Activated T-helper 2 cell treated with anti-CD3 and anti-CD28 coated beads, Interferon-gamma antibody, Interleukin-2, Interleukin-4, amounts not matched to agents 10 μg/mL and 5 μg/mL and 100 μg/mL, durations not matched to agents 14 hours and 24 hours and 36 hours (primary cell): ENCODE data around the gene ERCC1. TPM values are rescaled to one million over a fixed set of nuclear protein-coding genes. Genes with fewer than 3 reads are reported as not detected.

Experiments used
- DNase-seq: peaks from one replicate; pipeline ENCODE4 v3.0.0; 2021; ENCODE audit warnings: low spot score
- H3K27ac Mint-ChIP-seq: one replicate; pipeline ENCODE4 v1.8.0; 2021; ENCODE audit warnings: mixed read lengths
- H3K27me3 Mint-ChIP-seq: one replicate; pipeline ENCODE4 v1.8.0; 2021; ENCODE audit warnings: low read depth, mixed read lengths
- H3K36me3 Mint-ChIP-seq: one replicate; pipeline ENCODE4 v1.8.0; 2021; ENCODE audit warnings: low read depth, mixed read lengths
- H3K4me1 Mint-ChIP-seq: one replicate; pipeline ENCODE4 v1.8.0; 2021; ENCODE audit warnings: low read depth, mixed read lengths
- H3K4me3 Mint-ChIP-seq: one replicate; pipeline ENCODE4 v1.8.0; 2021; ENCODE audit warnings: low read depth, mild to moderate bottlenecking, moderate library complexity, mixed read lengths
- H3K9me3 Mint-ChIP-seq: one replicate; pipeline ENCODE4 v1.8.0; 2021; ENCODE audit warnings: mixed read lengths
- intact Hi-C: fragments of 100-400 bp; cut with micrococcal nuclease; formaldehyde crosslinking; loops from one replicate; pipeline ENCODE4 v1.15.1; 2023
- total RNA-seq: library from RNA; stranded (reverse); gene quantifications from 2 replicates; pipeline ENCODE4 v1.2.3, GENCODE V29; 2022

Gene ERCC1
- total RNA-seq, 1 donor from 2014 or later, result 118 TPM

DNA sequence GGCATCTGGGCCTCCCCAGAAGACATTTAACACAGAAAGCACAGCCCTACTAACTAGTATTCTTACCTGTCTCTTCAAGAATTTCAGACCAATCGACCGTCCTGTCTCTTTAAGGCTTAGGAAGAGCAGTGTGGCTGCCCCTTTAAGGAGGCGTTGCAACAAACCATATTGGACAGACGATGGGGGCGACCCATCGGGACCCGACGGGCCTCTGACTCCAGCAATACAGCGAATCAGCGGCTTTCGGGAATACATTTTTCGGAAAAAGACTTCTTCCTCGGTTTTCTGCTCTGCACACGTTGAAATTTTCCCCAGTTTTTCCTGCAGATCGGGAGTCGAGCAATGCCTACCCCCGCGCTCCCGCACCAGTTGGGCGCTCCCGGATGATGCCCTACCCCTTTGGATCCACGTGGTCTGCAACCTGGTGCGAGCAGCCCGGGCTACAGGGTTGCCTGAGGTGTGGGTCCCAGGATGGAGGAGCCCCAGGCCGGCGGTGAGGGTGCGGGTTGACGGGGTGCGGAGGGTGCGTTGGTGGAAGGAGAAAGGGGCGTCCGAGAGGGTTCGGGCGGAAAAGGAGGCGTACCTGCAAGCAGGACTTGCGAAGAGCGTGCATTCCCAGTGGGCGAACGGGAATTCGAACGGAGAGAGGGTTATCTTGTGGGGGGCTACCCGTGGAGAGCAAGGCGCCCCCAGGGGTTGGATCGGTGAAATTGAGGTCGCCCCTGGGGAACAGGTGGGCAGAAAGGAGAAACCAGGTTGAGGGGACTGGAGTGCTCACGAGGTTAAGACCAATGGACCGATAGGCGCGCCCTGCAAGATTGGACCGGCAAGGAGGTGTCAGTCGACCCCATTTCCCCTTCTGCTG is 17.3 kb downstream of the ERCC1 start, which contains the start of gene POLR1G:
TSS of gene POLR1G (plus strand) at position 419 of the 865 bp plus-strand sequence. CDS start at position 472, 53 bp downstream.
- DNase-seq, result peak; percentile 78
- Mint-ChIP-seq H3K27me3 (peaks cover 11% of the 10 kb centered on the region), H3K9me3 (no peaks in the 10 kb centered on the region), H3K27ac (peak within 1 kb of the TSS; percentile 92), H3K4me3 (peak within 1 kb of the TSS; percentile 99), H3K36me3 (peaks cover 28% of the 10 kb centered on the region), H3K4me1 (peaks cover 37% of the 10 kb centered on the region)
- intact Hi-C loops, result loop anchor here (1.0 to 5.0 kb wide), 3 partner anchors 18 to 314 kb away; partner anchors contain the start of gene PPP1R37

DNA sequence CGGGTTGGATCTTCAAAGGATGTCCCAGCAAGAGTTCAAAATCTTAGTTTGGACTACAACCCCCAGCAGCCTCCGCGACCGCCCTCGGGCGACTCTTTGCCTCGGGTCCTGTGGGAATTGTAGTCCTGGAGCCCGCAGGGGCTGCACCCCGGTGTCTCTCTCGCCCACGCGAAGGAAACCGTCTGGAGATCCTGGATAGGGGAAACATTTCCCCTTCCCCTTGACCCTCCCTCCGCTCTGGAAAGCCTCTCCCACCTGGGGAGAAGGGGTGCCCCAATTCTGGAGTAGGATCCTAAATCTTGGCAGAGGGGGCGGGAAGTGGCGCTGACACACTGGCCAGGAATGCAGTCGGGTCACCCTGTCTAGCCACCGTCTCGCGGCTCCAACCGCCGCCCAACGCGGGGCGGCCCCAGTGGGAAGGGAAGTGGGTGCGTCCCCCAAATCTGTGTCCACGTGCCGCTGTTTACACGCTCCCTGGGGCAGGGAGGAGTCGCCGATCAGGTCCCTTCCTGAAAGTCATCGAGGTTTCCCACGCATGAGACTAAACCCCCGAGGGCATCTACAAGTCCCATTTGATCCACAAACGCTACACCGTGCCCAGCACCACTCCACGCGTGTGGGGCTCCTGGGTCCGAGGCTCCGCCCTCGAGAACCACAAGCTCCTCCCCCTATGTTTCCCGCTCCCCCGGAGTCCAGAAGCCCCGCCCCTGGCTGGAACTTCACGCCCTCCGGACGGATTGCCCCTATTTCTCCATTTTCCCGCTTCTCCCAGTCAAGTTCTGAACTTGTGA is 18.1 kb downstream of the ERCC1 start:
- intact Hi-C loops, result loop anchor here (1.0 to 5.0 kb wide), 4 partner anchors 19 to 313 kb away; partner anchors contain the start of gene PPP1R37
- peaks cover 37% of the 10 kb centered on the region for H3K4me1 Mint-ChIP-seq
- H3K27ac Mint-ChIP-seq, result peak overlapping the region; percentile 92

DNA sequence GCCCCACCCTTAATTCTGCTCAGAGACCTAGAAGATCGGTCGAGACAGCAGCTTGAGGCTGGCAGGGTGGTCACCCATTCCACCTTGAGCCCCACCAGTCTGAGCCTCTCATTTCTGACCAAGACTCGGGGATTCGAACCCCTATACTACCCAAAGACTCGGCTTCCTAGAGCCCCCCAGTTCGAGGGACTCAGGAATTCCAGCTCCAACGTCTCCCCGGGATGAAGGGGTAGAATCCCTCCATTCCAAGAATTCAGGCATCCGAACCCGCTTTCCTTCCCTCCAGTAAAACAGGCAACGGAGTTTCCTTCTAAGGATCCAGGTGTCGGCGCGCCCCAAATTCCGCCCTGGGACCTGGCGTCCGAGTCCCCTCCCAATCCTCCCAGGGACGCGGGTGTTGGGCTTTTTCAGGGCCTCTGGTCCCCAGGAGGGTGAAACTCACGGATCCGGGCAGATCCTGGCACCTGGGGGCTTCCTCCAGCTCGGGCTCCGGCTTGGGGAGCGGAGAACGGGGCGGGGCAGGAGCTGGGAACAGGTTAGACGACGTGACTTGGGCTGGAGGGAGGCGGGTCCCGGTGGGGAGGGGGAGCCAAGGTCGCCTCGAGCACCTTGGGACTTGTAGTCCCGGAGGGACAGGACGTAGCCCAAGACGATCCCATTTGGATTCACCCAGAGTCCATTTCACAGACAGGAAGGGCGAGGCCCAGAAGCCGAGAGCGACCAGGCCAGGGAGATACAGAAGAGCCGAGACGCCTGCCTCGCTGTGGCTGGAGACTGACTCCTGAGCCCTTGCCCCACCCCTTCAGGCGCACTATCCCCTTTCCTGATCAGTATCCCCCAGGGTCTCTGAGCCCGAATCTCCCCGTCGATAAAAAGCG is 18.9 kb downstream of the ERCC1 start, which contains the start of gene PPP1R13L:
TSS of gene PPP1R13L (minus strand) at position 513 of the 878 bp plus-strand sequence. CDS start 6,751 bp downstream, outside the sequence.
- intact Hi-C loops, result loop anchor here (2.0 to 5.0 kb wide), 2 partner anchors 74 to 312 kb away; partner anchors contain the start of gene PPP1R37
- Mint-ChIP-seq H3K27ac (peak within 1 kb of the TSS; percentile 92), H3K27me3 (peaks cover 11% of the 10 kb centered on the region), H3K36me3 (peaks cover 20% of the 10 kb centered on the region), H3K9me3 (no peaks in the 10 kb centered on the region), H3K4me3 (peak within 1 kb of the TSS; percentile 99), H3K4me1 (peaks cover 37% of the 10 kb centered on the region)
- peak; percentile 69 for DNase-seq

More for the DNA sequence above, 18.1 kb downstream of the ERCC1 start:
- DNase-seq, result peak; percentile 77
- peaks cover 22% of the 10 kb centered on the region for H3K36me3 Mint-ChIP-seq
- H3K27me3 Mint-ChIP-seq, result peaks cover 11% of the 10 kb centered on the region
- H3K9me3 Mint-ChIP-seq, result no peaks in the 10 kb centered on the region
- peak overlapping the region; percentile 99 for H3K4me3 Mint-ChIP-seq

DNA sequence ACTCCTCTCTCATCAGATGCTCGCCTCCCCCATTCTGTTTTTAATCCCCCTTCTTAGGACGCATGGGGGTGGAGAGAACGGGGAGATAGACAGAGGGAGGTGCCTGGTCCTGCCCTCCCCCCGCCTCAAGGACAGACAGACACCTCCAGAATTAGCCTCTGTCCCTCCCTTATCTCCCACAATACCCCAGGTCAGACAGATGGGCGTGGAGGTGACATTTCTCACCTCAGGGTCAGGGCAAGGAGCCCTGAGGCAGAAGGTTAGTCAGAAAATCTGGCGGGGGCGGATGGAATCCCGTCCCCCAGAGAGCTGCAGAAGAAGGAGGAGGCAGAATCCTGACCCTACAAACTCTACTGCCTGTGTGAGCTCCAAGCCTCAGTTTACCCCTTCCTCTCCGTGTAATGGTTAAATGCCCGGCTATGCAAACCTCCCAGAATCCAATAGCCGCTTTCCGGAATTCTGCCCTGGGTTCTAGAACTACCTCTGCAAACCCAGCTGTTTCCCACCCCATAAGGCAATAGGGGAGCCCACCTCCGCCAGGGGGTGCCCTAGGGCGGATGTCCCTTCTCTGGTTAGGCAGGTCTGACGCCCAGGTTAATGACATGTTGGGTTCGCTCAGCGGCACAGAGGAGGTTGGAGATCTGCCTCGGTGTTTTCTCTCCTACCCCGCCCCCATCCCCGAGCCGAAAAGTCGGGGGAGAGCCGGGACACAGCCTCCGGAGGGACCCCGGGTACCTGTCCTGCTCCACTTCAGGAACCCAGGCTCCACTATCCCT is 19.7 kb downstream of the ERCC1 start:
- intact Hi-C loops, result loop anchor here (2.0 kb wide), 1 partner anchor 75 kb away; no protein-coding TSS in a partner anchor
- Mint-ChIP-seq H3K27me3 (peaks cover 11% of the 10 kb centered on the region), H3K9me3 (no peaks in the 10 kb centered on the region)

DNA sequence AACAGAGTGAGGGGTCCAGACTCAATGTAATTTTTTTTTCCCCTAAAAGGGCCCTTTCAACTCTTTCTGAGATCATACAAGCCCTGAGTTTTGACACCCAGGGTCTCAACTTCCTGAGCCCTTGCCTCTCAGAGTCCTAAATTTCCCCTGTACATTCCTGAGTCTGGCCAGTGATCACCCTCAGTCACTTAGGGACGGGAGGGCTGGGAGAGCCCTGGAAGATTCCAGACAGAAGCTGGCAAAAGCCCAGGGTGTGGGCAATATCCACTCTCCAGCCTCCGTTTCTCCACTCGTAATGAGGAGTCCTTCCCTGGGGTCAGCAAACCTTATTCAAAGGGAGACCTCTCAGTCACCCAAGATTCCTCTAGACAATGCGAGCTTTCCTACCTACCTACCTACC is 20.4 kb downstream of the ERCC1 start:
- H3K27me3 Mint-ChIP-seq, result peaks cover 17% of the 10 kb centered on the region
- H3K36me3 Mint-ChIP-seq, result peaks cover 11% of the 10 kb centered on the region
- no peak overlapping the region for H3K27ac Mint-ChIP-seq
- no peak for DNase-seq
- H3K4me1 Mint-ChIP-seq, result peaks cover 34% of the 10 kb centered on the region
- intact Hi-C loops, result no loop called here
- no peak overlapping the region for H3K4me3 Mint-ChIP-seq
- no peaks in the 10 kb centered on the region for H3K9me3 Mint-ChIP-seq

More for the DNA sequence above, 19.7 kb downstream of the ERCC1 start:
- peak overlapping the region; percentile 99 for H3K4me3 Mint-ChIP-seq
- DNase-seq, result peak; percentile 70
- peaks cover 33% of the 10 kb centered on the region for H3K4me1 Mint-ChIP-seq
- H3K27ac Mint-ChIP-seq, result no peak overlapping the region
- peaks cover 13% of the 10 kb centered on the region for H3K36me3 Mint-ChIP-seq

DNA sequence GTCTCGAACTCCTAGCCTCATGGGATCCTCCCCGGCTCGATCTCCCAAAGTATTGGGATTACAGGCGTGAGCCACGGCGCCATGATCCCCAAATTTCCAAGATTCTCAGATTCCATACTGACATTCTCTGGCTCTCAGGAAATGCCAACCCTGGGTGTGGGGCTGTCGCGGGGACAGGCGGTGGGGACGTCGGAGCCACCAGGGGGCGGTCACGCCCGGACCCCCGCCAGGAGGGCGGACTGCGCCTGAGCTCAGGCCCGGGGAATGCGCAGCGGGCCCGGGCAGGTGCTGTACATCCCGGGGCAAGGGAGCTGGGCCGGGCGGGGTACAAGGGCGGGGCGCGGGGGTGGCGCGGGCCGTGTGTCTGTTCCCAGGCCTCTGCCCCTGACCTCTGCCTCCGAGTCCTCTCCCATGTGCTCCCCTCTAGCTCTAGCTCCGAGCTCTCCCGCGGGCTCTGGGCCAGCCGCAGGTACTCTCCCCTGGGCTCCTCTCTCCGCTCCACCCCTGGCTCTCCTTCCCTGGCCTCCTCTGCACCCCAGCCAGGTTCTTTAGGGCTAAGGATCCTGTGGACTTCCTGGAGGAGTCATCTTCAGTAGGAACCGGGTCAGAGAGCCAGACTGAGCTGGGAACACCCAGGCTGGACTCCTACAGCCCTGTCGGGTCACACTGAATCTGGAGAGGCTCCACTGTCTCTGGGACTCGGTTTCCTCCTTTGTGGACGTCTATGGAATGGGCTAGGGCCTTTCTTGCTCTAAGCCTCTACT is 21.2 kb downstream of the ERCC1 start:
- Mint-ChIP-seq H3K4me3 (no peak overlapping the region), H3K36me3 (peaks cover 11% of the 10 kb centered on the region)

DNA sequence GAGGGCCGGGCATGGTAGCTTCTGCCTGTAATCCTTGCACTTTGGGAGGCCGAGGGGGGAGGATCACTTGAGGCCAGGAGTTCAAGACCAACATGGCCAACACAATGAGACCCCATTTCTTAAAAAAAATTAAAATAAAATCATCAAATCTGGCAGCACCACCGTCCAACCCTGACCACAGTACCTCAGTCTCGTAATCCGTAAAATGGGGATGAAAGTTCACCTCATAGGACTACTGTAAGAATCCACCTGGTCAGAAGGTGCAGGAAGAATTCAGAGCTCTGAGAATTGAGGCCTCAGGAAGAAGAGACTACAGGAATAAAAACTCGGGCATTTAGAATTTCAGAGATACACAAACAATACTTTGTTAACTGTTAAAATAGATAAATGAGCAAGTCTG is 21.9 kb downstream of the ERCC1 start:
- H3K4me3 Mint-ChIP-seq, result no peak overlapping the region
- intact Hi-C loops, result no loop called here
- H3K27me3 Mint-ChIP-seq, result peaks cover 27% of the 10 kb centered on the region
- peaks cover 28% of the 10 kb centered on the region for H3K4me1 Mint-ChIP-seq
- no peaks in the 10 kb centered on the region for H3K9me3 Mint-ChIP-seq
- no peak for DNase-seq
- H3K36me3 Mint-ChIP-seq, result peaks cover 16% of the 10 kb centered on the region
- no peak overlapping the region for H3K27ac Mint-ChIP-seq

More for the DNA sequence above, 21.2 kb downstream of the ERCC1 start:
- H3K4me1 Mint-ChIP-seq, result peaks cover 31% of the 10 kb centered on the region
- peaks cover 20% of the 10 kb centered on the region for H3K27me3 Mint-ChIP-seq
- H3K27ac Mint-ChIP-seq, result no peak overlapping the region
- H3K9me3 Mint-ChIP-seq, result no peaks in the 10 kb centered on the region
- no peak for DNase-seq
- intact Hi-C loops, result no loop called here

DNA sequence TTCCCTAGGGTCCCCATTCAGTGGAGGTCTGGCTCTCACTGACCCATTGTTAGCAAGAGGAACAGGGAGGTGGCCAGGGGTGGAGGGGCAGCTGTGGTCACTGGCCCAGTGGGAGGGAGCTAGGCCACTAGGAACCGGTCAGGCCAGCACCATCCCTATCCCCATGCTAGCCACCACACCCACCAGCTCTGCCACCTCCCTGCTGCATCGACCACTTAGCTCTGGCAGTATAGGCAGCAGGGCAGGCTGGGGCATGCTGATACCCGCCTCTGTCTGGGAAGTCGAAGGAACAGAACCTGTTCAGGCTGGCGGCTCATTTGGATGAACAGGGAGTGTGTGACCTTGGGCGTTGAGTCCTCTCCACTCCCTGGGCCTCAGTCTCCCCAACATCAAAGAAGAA is 23.5 kb downstream of the ERCC1 start:
- intact Hi-C loops, result no loop called here
- no peaks in the 10 kb centered on the region for H3K9me3 Mint-ChIP-seq
- peaks cover 14% of the 10 kb centered on the region for H3K36me3 Mint-ChIP-seq
- H3K27me3 Mint-ChIP-seq, result peaks cover 30% of the 10 kb centered on the region
- H3K27ac Mint-ChIP-seq, result no peak overlapping the region
- H3K4me1 Mint-ChIP-seq, result peaks cover 23% of the 10 kb centered on the region
- H3K4me3 Mint-ChIP-seq, result no peak overlapping the region
- DNase-seq, result no peak

DNA sequence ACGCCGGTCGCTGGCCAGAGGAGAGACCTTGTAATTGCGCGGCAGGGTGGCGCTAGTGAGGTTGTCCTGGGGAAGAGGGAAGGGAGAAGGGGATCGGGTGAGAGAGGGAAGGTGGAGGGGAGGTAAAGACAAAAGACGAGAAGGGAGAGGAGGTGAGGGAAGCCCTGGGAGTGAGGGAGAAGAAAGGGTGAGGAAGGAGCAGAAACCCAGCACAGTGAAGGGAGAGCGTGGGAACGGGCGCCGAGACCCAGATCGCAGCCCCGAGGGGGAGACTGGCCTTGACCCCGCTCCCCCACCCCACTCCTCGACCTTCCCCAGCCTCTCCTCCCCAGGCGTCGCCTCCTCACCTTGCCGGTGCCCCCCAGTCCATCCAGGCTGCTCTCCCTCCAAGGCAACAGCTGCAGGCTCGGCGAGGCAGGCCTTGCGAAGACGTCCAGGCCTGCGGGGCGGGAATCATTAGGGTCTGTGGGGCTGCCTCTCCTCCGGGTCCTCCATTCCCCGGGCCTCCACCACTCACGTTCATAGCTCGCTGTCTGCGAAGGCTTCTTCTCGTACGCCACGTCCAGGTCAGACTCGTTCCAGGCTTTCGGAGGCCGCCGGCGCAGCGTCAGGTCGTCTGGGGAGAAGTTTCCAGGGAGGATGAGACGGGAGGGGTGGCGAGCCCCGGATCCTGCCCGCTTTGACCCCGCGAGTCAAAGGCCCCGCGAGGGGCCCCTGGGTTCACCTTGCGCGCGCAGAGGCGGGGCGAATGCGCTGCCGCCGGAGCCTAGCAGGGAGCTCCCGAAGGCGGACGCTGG is 27.7 kb downstream of the ERCC1 start:
- peaks cover 5% of the 10 kb centered on the region for H3K4me1 Mint-ChIP-seq
- H3K36me3 Mint-ChIP-seq, result peaks cover 14% of the 10 kb centered on the region
- H3K27me3 Mint-ChIP-seq, result peaks cover 18% of the 10 kb centered on the region
- no peak for DNase-seq
- intact Hi-C loops, result no loop called here
- H3K9me3 Mint-ChIP-seq, result no peaks in the 10 kb centered on the region
- no peak overlapping the region for H3K27ac Mint-ChIP-seq
- H3K4me3 Mint-ChIP-seq, result no peak overlapping the region

DNA sequence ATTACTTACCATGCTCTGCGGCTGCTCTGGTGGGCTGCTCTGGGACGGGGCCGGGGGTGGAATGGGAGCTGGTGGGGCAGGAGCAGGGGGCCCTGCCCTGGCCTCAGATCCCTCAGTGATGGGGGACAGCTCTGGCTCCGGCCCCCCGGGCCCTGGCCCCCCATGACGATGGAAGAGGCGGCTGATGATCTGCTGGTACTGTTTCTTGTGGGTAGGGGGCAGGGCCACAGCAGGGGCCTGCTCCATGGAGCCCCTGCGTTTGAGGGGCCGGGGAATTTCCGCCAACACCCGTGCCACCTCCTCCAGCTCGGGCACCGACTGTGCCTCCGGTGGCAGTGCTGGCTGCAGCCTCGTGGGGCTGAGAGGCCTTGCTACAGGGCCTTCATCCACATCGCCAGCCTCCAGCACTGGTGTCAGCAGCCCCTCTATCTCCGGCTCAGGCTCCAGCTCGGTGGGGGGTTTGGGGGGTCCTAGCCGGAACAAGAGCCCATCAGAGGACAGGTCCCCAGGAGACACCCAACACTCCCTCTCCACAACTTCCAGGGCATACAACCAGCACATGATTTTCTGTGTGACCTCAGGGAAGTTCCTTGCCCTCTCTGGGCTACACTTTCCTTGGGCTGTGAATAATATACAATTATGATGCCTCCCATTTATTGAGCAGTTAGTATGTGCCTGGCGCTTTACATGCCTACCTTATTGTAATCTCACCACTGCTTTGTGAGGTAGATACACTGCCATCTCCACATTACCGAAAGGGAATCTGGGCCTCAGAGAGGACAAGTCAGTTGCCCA is 31.6 kb downstream of the ERCC1 start:
- Mint-ChIP-seq H3K4me1 (peaks cover 1% of the 10 kb centered on the region), H3K9me3 (no peaks in the 10 kb centered on the region), H3K27me3 (peaks cover 10% of the 10 kb centered on the region), H3K36me3 (peaks cover 3% of the 10 kb centered on the region), H3K27ac (no peak overlapping the region), H3K4me3 (no peak overlapping the region)
- intact Hi-C loops, result no loop called here
- no peak for DNase-seq
